Muscle layer of colon (tissue), 2 donors: ENCODE results near the gene TULP3.
A peak's percentile ranks its signal among the peaks of the same experiment; 100 is the strongest.

Source experiments
- H3K27ac ChIP-seq: one replicate; pipeline ENCODE4 v1.7.0; 2013; ENCODE audit warnings: low read depth, mild to moderate bottlenecking, low read length, moderate library complexity
- H3K27me3 ChIP-seq, 2 donors: one replicate each; pipeline ENCODE4 v1.7.0; 2013; ENCODE audit warnings: low read length in 2 of 2, mild to moderate bottlenecking in 2 of 2; ENCODE audit not compliant: insufficient read depth in 2 of 2, control insufficient read depth in 1 of 2
- H3K36me3 ChIP-seq: one replicate; pipeline ENCODE4 v1.7.0; 2013; ENCODE audit warnings: mild to moderate bottlenecking, low read length; ENCODE audit not compliant: insufficient read depth
- H3K4me1 ChIP-seq: one replicate; pipeline ENCODE4 v1.7.0; 2013; ENCODE audit warnings: mild to moderate bottlenecking, low read length; ENCODE audit not compliant: insufficient read depth
- H3K4me3 ChIP-seq, 2 donors: one replicate each; pipeline ENCODE4 v1.7.0; 2013; ENCODE audit warnings: low read length in 2 of 2, low read depth in 1 of 2, mild to moderate bottlenecking in 1 of 2, moderate library complexity in 1 of 2
- H3K9ac ChIP-seq: one replicate; pipeline ENCODE4 v1.7.0; 2013; ENCODE audit warnings: low read length
- H3K9me3 ChIP-seq: one replicate; pipeline ENCODE4 v1.7.0; 2013; ENCODE audit warnings: mild to moderate bottlenecking, low read length
- donor health status: abdominal sarcoma.
- donor health status: Adenocarcinoma of cecum.

Gene TULP3

DNA sequence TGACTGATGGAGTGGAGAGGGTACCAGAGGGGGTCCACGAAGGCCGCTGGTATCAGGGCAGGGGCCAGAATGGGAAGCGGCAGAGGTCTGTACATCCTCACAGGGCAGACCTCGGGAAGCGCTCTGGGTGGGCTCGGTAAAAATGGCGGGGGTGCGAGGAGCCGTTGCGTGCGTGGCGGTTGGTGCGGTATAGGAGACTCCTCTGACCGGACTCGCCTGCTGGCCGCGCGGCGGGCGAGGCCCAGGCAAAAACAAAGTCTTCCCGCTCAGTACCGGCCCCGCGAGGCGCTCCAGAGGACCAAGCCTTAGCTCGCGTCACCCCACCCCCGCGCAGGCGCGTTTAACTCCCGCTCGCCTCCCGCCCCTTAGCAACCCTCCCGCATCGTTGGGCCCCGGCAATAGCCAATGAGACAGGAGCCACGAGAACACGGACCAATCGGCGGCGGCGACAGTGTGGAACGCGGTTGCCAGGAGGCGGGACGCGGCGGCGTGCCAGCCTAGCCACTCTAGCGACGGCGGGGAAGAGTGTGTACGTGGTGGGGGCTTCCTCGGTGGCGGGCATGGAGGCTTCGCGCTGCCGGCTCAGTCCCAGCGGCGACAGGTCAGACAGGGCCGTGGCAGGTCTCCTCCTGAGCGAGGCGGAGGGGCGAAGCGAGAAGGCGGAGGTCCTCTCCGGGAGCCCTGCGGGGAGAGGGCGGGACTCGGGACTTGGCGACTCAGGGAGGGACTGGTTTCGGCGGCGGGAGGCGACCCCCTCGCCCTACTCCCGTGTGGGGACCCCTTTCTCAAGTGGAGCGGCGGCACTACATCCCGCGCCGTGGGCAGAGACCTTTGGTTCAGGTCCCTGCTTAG lies at the start of gene TULP3:
TULP3 (plus strand) TSS at position 504 of the 852 bp plus-strand sequence; CDS start at position 561, 57 bp downstream.
- Histone ChIP-seq H3K36me3 (peaks cover 4% of the 10 kb centered on the region), H3K9me3 (no peaks in the 10 kb centered on the region)

GRCh38 chr12:2841056-2841650 lies 49.5 kb upstream of the TULP3 start:
- Histone ChIP-seq H3K4me3 (no peak overlapping the region), H3K27me3 (peaks cover 0 to 2% of the 10 kb centered on the region in 2 donors), H3K9ac (no peak overlapping the region), H3K4me1 (no peaks in the 10 kb centered on the region), H3K27ac (no peak overlapping the region), H3K36me3 (peaks cover 9% of the 10 kb centered on the region), H3K9me3 (no peaks in the 10 kb centered on the region)

More for the DNA sequence above, at the start of gene TULP3:
- Histone ChIP-seq H3K4me1 (peaks cover 23% of the 10 kb centered on the region), H3K27ac (peak within 1 kb of the TSS; percentile 98), H3K27me3 (no peaks in the 10 kb centered on the region), H3K4me3 (peak within 1 kb of the TSS; percentile 86 to 98), H3K9ac (peak within 1 kb of the TSS; percentile 97)

- Histone ChIP-seq H3K27ac (no peak overlapping the region), H3K4me1 (no peaks in the 10 kb centered on the region), H3K9me3 (no peaks in the 10 kb centered on the region), H3K36me3 (peaks cover 9% of the 10 kb centered on the region), H3K27me3 (no peaks in the 10 kb centered on the region), H3K9ac (no peak overlapping the region), H3K4me3 (no peak overlapping the region)
Observed at GRCh38 chr12:2842948-2843347, 47.7 kb upstream of the TULP3 start.

DNA sequence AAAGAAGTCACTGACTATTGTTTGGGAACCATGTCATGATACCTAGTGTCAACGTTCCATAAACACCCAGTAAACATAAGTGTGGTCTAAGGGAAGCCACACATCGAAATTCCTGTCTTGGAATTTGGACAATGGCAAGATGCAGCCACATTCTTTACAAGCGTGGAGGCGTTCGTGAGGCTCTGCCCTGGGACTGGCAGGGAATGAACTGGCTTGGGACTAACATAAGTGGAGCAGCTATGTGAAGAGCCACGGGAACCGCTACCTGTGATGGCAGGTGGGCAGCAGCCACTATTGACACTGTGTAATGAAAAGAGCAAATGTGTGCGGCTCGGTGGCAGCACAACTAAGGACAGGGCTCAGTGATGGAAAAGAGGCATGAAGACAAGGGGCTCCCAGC lies 45.9 kb upstream of the TULP3 start:
- Histone ChIP-seq H3K27ac (no peak overlapping the region), H3K27me3 (no peaks in the 10 kb centered on the region), H3K36me3 (peaks cover 2% of the 10 kb centered on the region), H3K4me1 (no peaks in the 10 kb centered on the region), H3K4me3 (no peak overlapping the region), H3K9me3 (no peaks in the 10 kb centered on the region), H3K9ac (no peak overlapping the region)

DNA sequence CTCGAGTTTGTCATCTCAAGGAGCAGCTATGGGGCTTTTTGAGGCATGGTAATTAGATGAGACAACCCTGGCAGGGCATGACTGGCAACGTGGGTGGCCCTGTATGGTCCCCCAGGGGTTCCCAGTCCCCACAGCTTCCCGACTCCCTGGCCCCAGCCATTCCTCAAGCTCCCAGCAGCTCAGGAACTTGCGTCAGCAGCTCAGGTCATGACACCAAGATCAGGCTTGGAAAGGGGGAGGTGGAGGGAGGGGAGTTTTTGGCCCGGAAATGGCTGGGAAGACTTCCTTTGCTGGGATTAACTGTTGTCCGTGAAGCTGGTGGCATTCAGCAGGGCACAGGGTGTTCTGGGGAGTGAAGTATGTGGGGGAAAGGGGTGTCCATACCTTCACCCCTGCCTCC lies 45.4 kb upstream of the TULP3 start:
- Histone ChIP-seq H3K27ac (no peak overlapping the region), H3K4me1 (no peaks in the 10 kb centered on the region), H3K27me3 (no peaks in the 10 kb centered on the region), H3K9ac (no peak overlapping the region), H3K9me3 (no peaks in the 10 kb centered on the region), H3K4me3 (no peak overlapping the region), H3K36me3 (no peaks in the 10 kb centered on the region)

DNA sequence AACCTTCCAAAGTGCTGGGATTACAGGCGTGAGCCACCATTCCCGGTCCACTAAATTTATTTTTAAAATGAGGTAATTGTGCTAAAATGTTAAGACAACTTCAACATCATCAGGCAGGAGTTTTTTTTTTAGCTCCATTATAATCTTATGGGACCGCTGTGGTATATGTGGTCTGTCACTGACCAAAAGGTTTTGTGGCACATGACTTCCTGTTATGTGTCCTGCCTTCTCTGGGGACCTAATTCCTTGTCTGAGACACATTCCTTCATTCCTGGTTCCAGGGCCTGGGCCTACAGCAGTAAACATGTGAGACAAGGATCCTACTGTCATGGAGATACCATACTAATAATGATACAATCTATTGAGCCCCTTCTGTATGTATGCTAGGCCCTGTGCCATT lies 38.8 kb upstream of the TULP3 start:
- H3K4me3 ChIP-seq: no peak overlapping the region
- H3K9ac ChIP-seq: no peak overlapping the region
- H3K27me3 ChIP-seq: no peaks in the 10 kb centered on the region
- no peaks in the 10 kb centered on the region for H3K36me3 ChIP-seq
- no peak overlapping the region for H3K27ac ChIP-seq
- no peaks in the 10 kb centered on the region for H3K9me3 ChIP-seq
- H3K4me1 ChIP-seq: no peaks in the 10 kb centered on the region

- H3K4me3 ChIP-seq: no peak overlapping the region
- no peaks in the 10 kb centered on the region for H3K27me3 ChIP-seq
- H3K9me3 ChIP-seq: no peaks in the 10 kb centered on the region
- no peak overlapping the region for H3K9ac ChIP-seq
- no peaks in the 10 kb centered on the region for H3K4me1 ChIP-seq
- no peak overlapping the region for H3K27ac ChIP-seq
- peaks cover 5% of the 10 kb centered on the region for H3K36me3 ChIP-seq
Observed at GRCh38 chr12:2853626-2854025, 37.1 kb upstream of the TULP3 start.

DNA sequence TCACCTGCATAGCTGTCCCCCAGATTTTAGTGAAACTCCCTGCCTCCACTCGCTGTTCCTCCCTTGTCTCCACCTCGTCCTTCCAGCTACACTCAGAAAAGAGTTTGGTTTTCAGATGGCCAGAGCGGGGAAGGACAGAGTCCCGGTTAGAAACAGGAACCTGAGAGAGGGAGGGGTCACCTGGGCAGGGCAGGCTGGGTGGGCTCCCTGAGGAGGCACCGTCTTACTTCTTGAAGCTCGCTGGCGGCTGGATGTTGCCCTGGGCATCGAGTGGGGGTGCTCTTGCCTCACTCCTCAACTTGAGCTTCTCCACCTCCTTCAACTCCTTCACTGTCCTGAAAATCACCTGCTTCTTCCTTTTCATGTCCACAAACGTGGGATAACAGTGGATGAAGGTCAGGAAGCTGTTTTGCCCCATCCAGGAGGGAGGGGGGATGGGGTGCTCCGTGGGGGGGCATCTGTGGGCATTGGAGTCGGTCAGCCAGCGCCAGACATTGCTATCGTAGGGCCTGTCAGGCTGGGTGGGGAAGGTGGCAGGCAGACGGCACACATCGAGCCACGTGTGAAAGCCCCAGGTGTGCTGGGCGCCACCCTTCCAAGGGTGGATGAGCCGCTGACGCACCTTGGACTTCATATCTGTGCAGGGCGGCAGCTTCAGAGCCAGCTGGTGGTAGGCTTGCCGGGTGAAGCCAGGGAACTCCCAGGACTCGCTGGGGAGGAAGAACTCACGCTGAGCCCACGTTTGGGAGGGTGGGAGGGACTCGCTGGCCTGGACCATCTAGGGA lies 35.8 kb upstream of the TULP3 start:
- Histone ChIP-seq H3K36me3 (peaks cover 5% of the 10 kb centered on the region), H3K4me3 (no peak overlapping the region), H3K4me1 (no peaks in the 10 kb centered on the region), H3K9me3 (no peaks in the 10 kb centered on the region), H3K27me3 (no peaks in the 10 kb centered on the region), H3K9ac (no peak overlapping the region), H3K27ac (no peak overlapping the region)

DNA sequence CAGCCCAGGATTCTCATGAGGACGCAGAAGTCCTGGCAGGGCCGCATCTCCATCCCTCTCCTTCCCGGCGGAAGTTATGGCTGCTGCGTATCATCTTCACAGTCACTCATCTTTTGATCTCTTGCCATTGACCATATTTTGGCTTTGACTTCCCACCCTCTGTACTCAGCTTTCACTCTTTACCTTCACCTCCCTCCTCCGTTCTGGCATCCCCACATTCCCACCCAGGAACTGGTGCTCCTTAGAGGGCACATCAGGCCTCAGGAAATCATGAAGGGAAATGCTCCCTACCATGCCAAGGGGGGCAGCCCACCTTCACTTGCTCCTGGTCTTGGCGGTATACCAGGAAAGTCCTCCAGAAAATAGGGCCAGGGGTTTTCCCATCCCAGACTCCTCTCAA lies 35.1 kb upstream of the TULP3 start:
- Histone ChIP-seq H3K27ac (no peak overlapping the region), H3K4me1 (no peaks in the 10 kb centered on the region), H3K9me3 (no peaks in the 10 kb centered on the region), H3K4me3 (no peak overlapping the region), H3K27me3 (no peaks in the 10 kb centered on the region), H3K36me3 (peaks cover 5% of the 10 kb centered on the region), H3K9ac (no peak overlapping the region)

- H3K4me1 ChIP-seq: no peaks in the 10 kb centered on the region
- no peak overlapping the region for H3K4me3 ChIP-seq
- no peaks in the 10 kb centered on the region for H3K27me3 ChIP-seq
- H3K9ac ChIP-seq: no peak overlapping the region
- peaks cover 5% of the 10 kb centered on the region for H3K36me3 ChIP-seq
- H3K9me3 ChIP-seq: no peaks in the 10 kb centered on the region
- no peak overlapping the region for H3K27ac ChIP-seq
Observed at GRCh38 chr12:2856051-2856450, 34.6 kb upstream of the TULP3 start.

GRCh38 chr12:2857021-2857431 lies 33.7 kb upstream of the TULP3 start, which contains the start of gene TEX52:
TSS of gene TEX52 (minus strand) at chr12:2857039. CDS start at chr12:2857026, 13 bp downstream.
- no peaks in the 10 kb centered on the region for H3K4me1 ChIP-seq
- H3K9ac ChIP-seq: no peak within 1 kb of the TSS
- H3K27ac ChIP-seq: no peak within 1 kb of the TSS

More at GRCh38 chr12:2857021-2857431, 33.7 kb upstream of the TULP3 start, which contains the start of gene TEX52:
- Histone ChIP-seq H3K27me3 (no peaks in the 10 kb centered on the region), H3K36me3 (peaks cover 5% of the 10 kb centered on the region), H3K9me3 (no peaks in the 10 kb centered on the region), H3K4me3 (no peak within 1 kb of the TSS)
